NT2/D1 (cell line): ENCODE results near the gene GHRHR.

Experiments
- SUZ12 ChIP-seq: IDR thresholded peaks from 2 replicates; pipeline ENCODE4 v1.6.1; 2011; ENCODE audit not compliant: insufficient read length, insufficient read depth; ENCODE audit errors: extremely low read depth
- ZNF274 ChIP-seq: IDR thresholded peaks from 2 replicates; pipeline ENCODE4 v1.6.1; 2011; ENCODE audit warnings: mild to moderate bottlenecking, low read depth, low read length

DNA sequence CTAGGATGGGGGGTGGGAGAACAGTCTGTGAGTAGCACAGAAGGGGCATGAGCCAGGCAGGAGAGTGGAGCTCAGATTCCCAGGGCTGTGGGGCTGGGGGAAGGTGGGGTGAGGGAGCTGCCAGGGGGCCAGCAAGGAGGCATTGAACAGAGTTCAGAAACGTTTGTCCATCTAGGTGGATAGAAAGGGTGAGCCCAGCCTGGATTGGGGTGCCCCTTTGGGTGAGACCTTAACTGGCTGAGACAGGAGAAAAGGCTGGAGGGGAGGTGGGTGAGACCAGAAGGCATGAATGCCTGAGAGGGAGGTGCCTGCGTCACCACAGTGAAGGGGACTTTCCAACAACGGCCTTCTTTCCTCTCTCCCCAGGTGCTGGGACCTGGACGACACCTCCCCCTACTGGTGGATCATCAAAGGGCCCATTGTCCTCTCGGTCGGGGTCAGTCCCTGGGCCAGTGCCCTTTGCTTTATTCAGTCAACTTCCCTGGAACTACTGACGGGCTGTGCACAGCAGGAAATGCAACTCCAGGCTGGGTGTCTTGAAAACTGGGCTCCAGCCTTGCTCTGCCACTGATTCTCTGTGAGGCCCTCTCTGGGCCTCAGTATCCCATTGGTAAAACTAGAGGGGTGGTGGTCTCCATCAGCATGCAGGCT is 11.0 kb downstream of the GHRHR start:
- no peak for TF ChIP-seq ZNF274
- TF ChIP-seq SUZ12 = no peak
